K562 (cell line): ENCODE measurements around the gene LMAN2. TPM values are rescaled to one million over a fixed set of nuclear protein-coding genes. Genes with fewer than 3 reads are reported as not detected.
A peak's percentile ranks its signal among the peaks of the same experiment; 100 is the strongest.

Experiments used
- ARID4B ChIP-seq: sonication (generic); formaldehyde crosslinking; IDR thresholded peaks from 2 replicates; pipeline ENCODE4 v1.8.0; 2022; ENCODE audit warnings: mild to moderate bottlenecking, missing genetic modification reagents
- CTBP1 ChIP-seq: fragments of 450-650 bp; IDR thresholded peaks from 2 replicates; pipeline ENCODE4 v1.6.1; 2016; ENCODE audit warnings: borderline replicate concordance
- CTCFL ChIP-seq: IDR thresholded peaks from 2 replicates; pipeline ENCODE4 v1.6.1; 2011; ENCODE audit warnings: borderline replicate concordance, low read depth, mild to moderate bottlenecking, moderate library complexity, low read length; ENCODE audit not compliant: insufficient read depth, poor library complexity, severe bottlenecking
- DIDO1 ChIP-seq: fragments of 450-650 bp; IDR thresholded peaks from 2 replicates; pipeline ENCODE4 v1.6.1; 2016; ENCODE audit warnings: low read depth, missing biosample characterization, missing genetic modification characterization
- MCM5 ChIP-seq: fragments of 450-650 bp; IDR thresholded peaks from 2 replicates; pipeline ENCODE4 v1.6.1; 2016; ENCODE audit warnings: low read depth
- NONO ChIP-seq, 2 experiments: fragments of 200-400 bp in 1 of 2; fragments of 450-650 bp in 1 of 2; formaldehyde crosslinking in 1 of 2; IDR thresholded peaks; 2 replicates each; pipeline ENCODE4 v1.6.1; 2017; ENCODE audit warnings: low read depth in 2 of 2, mild to moderate bottlenecking in 2 of 2, moderate library complexity in 2 of 2, low read length in 1 of 2
- NRF1 ChIP-seq, 2 experiments: fragments of 450-650 bp; IDR thresholded peaks in 1 of 2; conservative IDR thresholded peaks in 1 of 2; 2 replicates each; pipeline ENCODE4 v1.6.1; 2014; ENCODE audit warnings: mild to moderate bottlenecking in 2 of 2
- SRSF7 ChIP-seq: fragments of 200-400 bp; formaldehyde crosslinking; optimal IDR thresholded peaks from 2 replicates; pipeline ENCODE3; 2017; ENCODE audit warnings: mild to moderate bottlenecking, low read depth, low read length
- STAG1 ChIP-seq: sonication (generic); formaldehyde crosslinking; IDR thresholded peaks from 2 replicates; pipeline ENCODE4 v1.5.0; 2020; ENCODE audit warnings: missing genetic modification reagents, borderline replicate concordance
- TFAP4 ChIP-seq: sonication (generic); formaldehyde crosslinking; IDR thresholded peaks from 2 replicates; pipeline ENCODE4 v1.8.0; 2022; ENCODE audit warnings: missing genetic modification reagents, mild to moderate bottlenecking, moderate library complexity, borderline replicate concordance
- XRCC5 ChIP-seq: fragments of 200-400 bp; formaldehyde crosslinking; IDR thresholded peaks from 2 replicates; pipeline ENCODE4 v1.6.1; 2017; ENCODE audit warnings: low read depth, mild to moderate bottlenecking, low read length
- YY1 ChIP-seq, 3 experiments: IDR thresholded peaks; 2 replicates each; pipeline ENCODE4 v1.6.1; 2011; ENCODE audit warnings: low read length in 2 of 3, mild to moderate bottlenecking in 2 of 3, moderate library complexity in 2 of 3, borderline replicate concordance in 1 of 3, control low read depth in 1 of 3, low read depth in 1 of 3; ENCODE audit not compliant: insufficient read depth in 3 of 3, insufficient replicate concordance in 2 of 3, control insufficient read depth in 1 of 3, insufficient read length in 1 of 3; ENCODE audit errors: extremely low read depth in 1 of 3
- ZEB2 ChIP-seq: fragments of 450-650 bp; IDR thresholded peaks from 2 replicates; pipeline ENCODE4 v1.6.1; 2016
- polyA plus RNA-seq, 8 experiments: library from polyadenylated mRNA; depleted of rRNA in 4 of 8; stranded (reverse) in 5 of 8; unstranded in 3 of 8; fragments of >200 nt; fragmentation: Nextera tagmentation in 2 of 8; fragmentation: Illumina TruSeq in 1 of 8; extraction: Ambion mirVana in 2 of 8; extraction: Trizol in 1 of 8; gene quantifications; 2 replicates each; pipeline versions ENCODE4 v1.2.1 to v1.2.3, GENCODE V29; 2011 to 2014; ENCODE audit warnings: inconsistent platforms in 1 of 8, missing spikeins in 1 of 8
- total RNA-seq, 7 experiments: library from RNA; depleted of rRNA in 6 of 7; stranded (reverse); fragments of >200 nt in 6 of 7; fragmentation: Illumina TruSeq in 2 of 7; extraction: Trizol in 2 of 7; gene quantifications; 2 replicates each; pipeline versions ENCODE4 v1.2.1 to v1.2.3, GENCODE V29; 2011 to 2021; ENCODE audit warnings: low replicate concordance in 1 of 7

Gene LMAN2
- total and polyA plus RNA-seq, 9 of the 15 experiments (the other 6 are each of a cell fraction or from before 2014, with no cell fraction given) = 2.7 to 254 (median 136) TPM

GRCh38 chr5:177309351-177310191, 41.9 kb downstream of the LMAN2 start (continued):
- TF ChIP-seq YY1 (IDR thresholded peaks at IDR 0.05; ENCODE audit: borderline replicate concordance in 1 of 3, control insufficient read depth in 1 of 3, extremely low read depth in 1 of 3, insufficient read depth in 3 of 3, insufficient read length in 1 of 3, insufficient replicate concordance in 2 of 3, low read depth in 1 of 3, low read length in 2 of 3) (peak in 1 of 3 experiments; percentile 13), SRSF7 (no peak), XRCC5 (peak; percentile 97), NRF1 (conservative IDR thresholded peaks at IDR 0.05 in 1 of 2, IDR thresholded peaks at IDR 0.05 in 1 of 2) (0 out of 4 replicates have a peak, but pooled peaks of 1 of the 2 experiments have one; percentile 16), DIDO1 (no peak), CTBP1 (peak; percentile 56; the same call in 1 of the 2 replicates), ZEB2 (0 out of 2 replicates have a peak, but pooled peaks have one; percentile 44), STAG1 (CRISPR knock-in tag) (0 out of 2 replicates have a peak, but pooled peaks have one; percentile 23), ARID4B (CRISPR knock-in tag) (0 out of 2 replicates have a peak, but pooled peaks have one; percentile 40), NONO (IDR thresholded peaks at IDR 0.05; ENCODE audit: low read depth in 2 of 2, low read length in 1 of 2) (0 out of 4 replicates have a peak, but pooled peaks of 1 of the 2 experiments have one; percentile 24), MCM5 (no peak), TFAP4 (CRISPR knock-in tag) (peak; percentile 91), CTCFL (peak; percentile 89)
